HFF-Myc (cell line): Measurements from ENCODE around the gene CMIP.

Experiments
- DNase-seq: peaks from one replicate; pipeline ENCODE4 v3.0.0-alpha.2; 2011; ENCODE audit warnings: low read depth; ENCODE audit errors: extremely low read depth
- H3K4me3 ChIP-seq: replicated peaks from 2 replicates; pipeline ENCODE4 v1.5.1; 2011; ENCODE audit warnings: low read depth, mild to moderate bottlenecking, control low read depth, low read length
- CTCF ChIP-seq: IDR thresholded peaks from 2 replicates; pipeline ENCODE4 v1.5.1; 2012; ENCODE audit warnings: mild to moderate bottlenecking, low read depth, low read length, control low read depth; ENCODE audit errors: missing control alignments

The CMIP gene

GRCh38 chr16:81450783-81451491 is 6.3 kb downstream of the CMIP start:
- no peak for DNase-seq
- H3K4me3 ChIP-seq, result no peak overlapping the region
- no peak for TF ChIP-seq CTCF

GRCh38 chr16:81451753-81452680 is 7.4 kb downstream of the CMIP start:
- TF ChIP-seq CTCF, result no peak
- H3K4me3 ChIP-seq, result no peak overlapping the region
- no peak for DNase-seq

GRCh38 chr16:81453091-81453728 is 8.6 kb downstream of the CMIP start:
- no peak for DNase-seq
- TF ChIP-seq CTCF, result no peak
- H3K4me3 ChIP-seq, result no peak overlapping the region

GRCh38 chr16:81454044-81454443 is 9.4 kb downstream of the CMIP start:
- DNase-seq, result no peak
- no peak for TF ChIP-seq CTCF
- no peak overlapping the region for H3K4me3 ChIP-seq

- TF ChIP-seq CTCF, result no peak
- DNase-seq, result no peak
- no peak overlapping the region for H3K4me3 ChIP-seq
Measured at GRCh38 chr16:81455006-81455405, 10.4 kb downstream of the CMIP start.

- no peak for DNase-seq
- TF ChIP-seq CTCF, result no peak
- H3K4me3 ChIP-seq, result no peak overlapping the region
Measured at GRCh38 chr16:81455720-81456494, 11.3 kb downstream of the CMIP start.
